AG09309 (cell line): ENCODE results near the gene PSG2.
"Not testable (repeated sequence)": the region's sequence is repeated elsewhere in the genome, so short reads cannot be mapped to it uniquely, and the experiment has no call there.

Experiments
- DNase-seq: peaks from one replicate; pipeline ENCODE4 v3.0.0-alpha.2; 2010; ENCODE audit warnings: low read depth
- H3K4me3 ChIP-seq: 2 replicates; pipeline ENCODE4 v1.5.1; 2011; ENCODE audit warnings: mild to moderate bottlenecking, low read depth, low read length, moderate library complexity; ENCODE audit not compliant: control insufficient read depth
- CTCF ChIP-seq: IDR thresholded peaks from 2 replicates; pipeline ENCODE4 v1.5.1; 2011; ENCODE audit warnings: mild to moderate bottlenecking, low read depth, low read length, inconsistent platforms; ENCODE audit not compliant: insufficient read depth, control insufficient read depth; ENCODE audit errors: missing control alignments

PSG2 gene

GRCh38 chr19:43027985-43028384 lies 54.5 kb downstream of the PSG2 start:
- peak; percentile 54 for TF ChIP-seq CTCF
- H3K4me3 ChIP-seq, DNase-seq: not testable (repeated sequence)

GRCh38 chr19:43027061-43027460 lies 55.4 kb downstream of the PSG2 start:
- H3K4me3 ChIP-seq, DNase-seq: not testable (repeated sequence)

- not testable (repeated sequence) for H3K4me3 ChIP-seq, DNase-seq
These were observed 56.1 kb downstream of the PSG2 start, which contains the start of gene PSG11 for GRCh38 chr19:43026369-43026768. PSG11 (minus strand) TSS chr19:43026469; CDS start chr19:43026372, 97 bp downstream.

- H3K4me3 ChIP-seq = not testable (repeated sequence)
- DNase-seq = peak; percentile 42
These were observed 60.4 kb downstream of the PSG2 start for GRCh38 chr19:43022098-43022497.

- H3K4me3 ChIP-seq = not testable (repeated sequence)
- DNase-seq = peak; percentile 57
These were observed 60.9 kb downstream of the PSG2 start for GRCh38 chr19:43021629-43022028.

GRCh38 chr19:43019588-43019987 lies 62.9 kb downstream of the PSG2 start:
- TF ChIP-seq CTCF = peak; percentile 39
- not testable (repeated sequence) for H3K4me3 ChIP-seq, DNase-seq
